Fibroblast of pulmonary artery (primary cell): ENCODE data around the gene SMPD2.

Source experiments
- DNase-seq: peaks from one replicate; pipeline ENCODE4 v3.0.0-alpha.2; 2010; ENCODE audit warnings: low read depth
- H3K4me3 ChIP-seq: replicated peaks from 2 replicates; pipeline ENCODE4 v1.5.1; 2011; ENCODE audit warnings: low read depth, mild to moderate bottlenecking, control low read depth, low read length, moderate library complexity
- CTCF ChIP-seq: IDR thresholded peaks from 2 replicates; pipeline ENCODE4 v1.5.1; 2011; ENCODE audit warnings: mild to moderate bottlenecking, control low read depth, low read length, inconsistent platforms; ENCODE audit errors: missing control alignments

Gene SMPD2

GRCh38 chr6:109449795-109450673 is 9.5 kb downstream of the SMPD2 start:
- no peak for DNase-seq
- no peak for TF ChIP-seq CTCF
- H3K4me3 ChIP-seq, result no peak overlapping the region

GRCh38 chr6:109450801-109451200 is 10.3 kb downstream of the SMPD2 start:
- H3K4me3 ChIP-seq, result no peak overlapping the region
- no peak for DNase-seq
- TF ChIP-seq CTCF, result no peak

GRCh38 chr6:109451376-109451775 is 10.9 kb downstream of the SMPD2 start:
- no peak for TF ChIP-seq CTCF
- H3K4me3 ChIP-seq, result no peak overlapping the region
- DNase-seq, result no peak

GRCh38 chr6:109452181-109452580 is 11.7 kb downstream of the SMPD2 start:
- no peak overlapping the region for H3K4me3 ChIP-seq
- no peak for TF ChIP-seq CTCF
- no peak for DNase-seq

GRCh38 chr6:109453156-109453555 is 12.6 kb downstream of the SMPD2 start:
- no peak for DNase-seq
- no peak overlapping the region for H3K4me3 ChIP-seq
- no peak for TF ChIP-seq CTCF

GRCh38 chr6:109453594-109454495 is 13.3 kb downstream of the SMPD2 start:
- TF ChIP-seq CTCF, result no peak
- peak; percentile 27 for DNase-seq
- H3K4me3 ChIP-seq, result peak overlapping the region; percentile 84
